Activated effector memory CD4-positive, alpha-beta T cell treated with anti-CD3 and anti-CD28 coated beads, Interleukin-2, amount 50 U/mL, for 16 hours (primary cell): ENCODE measurements around the gene EFNA2.
"Not testable (repeated sequence)": the region's sequence is repeated elsewhere in the genome, so short reads cannot be mapped to it uniquely, and the experiment has no call there.

ENCODE experiments used
- DNase-seq: peaks from one replicate; pipeline ENCODE4 v3.0.0-alpha.2; 2020

Gene EFNA2

DNA sequence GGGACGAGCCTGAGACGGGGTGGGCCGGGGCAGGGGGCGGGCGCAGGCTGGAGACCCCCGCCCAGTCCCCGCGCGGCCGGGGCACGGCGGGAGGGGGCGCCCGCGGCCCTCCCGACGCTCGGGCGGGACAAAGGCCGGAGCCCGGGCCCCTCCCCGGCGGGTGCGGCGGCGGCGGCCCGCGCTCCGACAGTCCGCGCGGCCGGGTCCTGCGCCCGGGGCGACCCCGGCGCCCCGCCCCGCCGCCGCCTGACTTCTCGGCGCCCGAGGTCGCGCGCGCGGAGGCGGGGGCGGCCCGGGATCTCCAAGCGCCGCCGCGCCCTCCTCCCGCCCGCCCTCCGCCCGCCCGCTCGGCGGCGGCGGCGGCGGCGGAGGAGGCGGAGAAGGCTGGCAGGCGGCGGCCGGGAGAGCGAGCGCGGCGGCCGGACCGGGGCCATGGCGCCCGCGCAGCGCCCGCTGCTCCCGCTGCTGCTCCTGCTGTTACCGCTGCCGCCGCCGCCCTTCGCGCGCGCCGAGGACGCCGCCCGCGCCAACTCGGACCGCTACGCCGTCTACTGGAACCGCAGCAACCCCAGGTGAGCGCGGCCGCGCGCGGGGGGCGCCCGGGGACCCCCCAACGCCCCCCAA is at the start of gene EFNA2:
Gene EFNA2, plus strand, starts transcription at position 137 of the 624 bp plus-strand sequence. Its CDS starts 296 bp downstream, at position 433.
- DNase-seq: no peak

DNA sequence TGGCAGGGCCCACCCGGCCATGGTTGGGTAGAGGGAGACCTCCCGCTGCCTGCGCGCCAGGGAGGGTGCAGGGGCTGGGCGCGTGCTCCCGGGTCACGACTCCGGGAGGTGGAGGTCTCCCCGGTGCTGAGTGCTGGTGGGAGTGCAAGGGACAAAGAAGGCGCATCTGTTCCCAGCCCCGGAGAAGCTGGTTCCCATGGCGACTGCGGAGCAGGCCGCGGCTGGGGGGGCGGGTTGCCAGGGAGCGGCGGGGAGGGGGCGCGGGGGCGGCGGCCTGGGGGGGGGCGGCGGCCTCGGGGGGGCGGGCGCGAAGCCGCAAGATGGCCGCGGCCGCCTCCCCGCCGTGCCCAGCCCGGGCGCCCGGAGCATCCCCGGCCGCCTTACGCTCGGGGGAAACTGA is 49.1 kb upstream of the EFNA2 start:
- DNase-seq: no peak

DNA sequence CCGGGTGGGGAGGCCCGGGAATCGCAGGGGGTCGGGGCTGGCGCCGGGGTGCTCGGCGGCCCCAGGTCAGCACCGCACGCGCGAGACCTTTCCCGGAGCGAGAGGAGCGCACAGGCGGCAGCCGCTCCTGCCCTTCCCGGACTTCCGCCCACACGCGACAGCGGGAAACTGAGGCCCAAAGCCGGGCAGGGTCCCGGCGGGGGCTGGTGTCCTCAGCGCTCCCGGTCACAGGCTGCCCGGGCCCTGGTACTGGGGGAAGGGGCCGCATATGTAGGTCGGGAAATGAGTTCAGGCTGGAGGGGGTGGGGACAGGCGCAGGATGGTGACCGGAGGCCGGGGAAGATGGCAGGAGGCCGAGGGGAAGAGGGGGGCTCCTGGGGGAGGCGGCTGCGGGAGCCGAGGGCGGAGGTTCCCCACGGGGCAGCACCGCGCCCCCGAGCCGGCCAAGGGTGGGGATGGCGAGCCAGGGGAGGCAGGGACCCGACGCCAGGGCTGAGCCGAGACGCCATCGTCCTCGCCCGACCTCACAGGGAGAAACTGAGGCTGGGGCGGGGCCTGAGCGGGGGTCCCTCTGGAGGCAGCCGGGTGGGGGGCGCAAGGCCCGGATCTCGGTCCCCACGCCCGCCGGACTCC is 48.5 kb upstream of the EFNA2 start:
- no peak for DNase-seq

DNA sequence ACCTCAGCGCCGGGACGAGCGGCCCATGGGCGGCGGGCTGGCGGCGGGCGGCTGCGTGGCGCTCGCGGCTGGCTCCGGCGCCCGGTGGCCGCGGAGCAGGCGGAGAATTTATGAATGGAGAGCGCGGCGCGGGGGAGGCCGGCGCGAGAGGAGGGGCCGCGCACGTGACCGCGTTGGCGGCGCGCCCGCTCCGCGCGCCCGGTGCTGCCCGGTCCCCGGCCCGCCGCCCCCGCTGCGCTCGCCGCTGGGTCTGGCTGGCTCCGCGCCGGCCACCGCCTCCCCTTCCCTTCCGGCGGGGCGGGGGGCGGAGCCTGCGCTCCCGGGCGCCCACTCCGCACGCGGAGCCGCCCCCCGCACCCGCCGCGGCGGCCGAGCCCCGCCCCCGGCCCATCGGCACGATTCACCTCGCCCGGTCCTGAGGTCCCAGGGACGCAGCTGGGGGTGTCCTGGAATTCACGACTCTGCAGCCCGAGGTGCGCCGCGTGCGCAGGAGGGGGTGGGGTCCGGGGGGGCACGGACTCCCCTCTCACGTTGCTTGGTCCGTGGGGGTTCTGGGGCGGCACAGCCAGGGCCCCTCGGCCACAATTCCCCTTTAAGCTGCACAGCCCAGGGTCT is 47.8 kb upstream of the EFNA2 start, which contains the start of gene CBARP:
Gene CBARP, minus strand, starts transcription at position 252 of the 615 bp plus-strand sequence. CDS start 1,905 bp downstream, outside the sequence.
- peak; percentile 74 for DNase-seq

DNA sequence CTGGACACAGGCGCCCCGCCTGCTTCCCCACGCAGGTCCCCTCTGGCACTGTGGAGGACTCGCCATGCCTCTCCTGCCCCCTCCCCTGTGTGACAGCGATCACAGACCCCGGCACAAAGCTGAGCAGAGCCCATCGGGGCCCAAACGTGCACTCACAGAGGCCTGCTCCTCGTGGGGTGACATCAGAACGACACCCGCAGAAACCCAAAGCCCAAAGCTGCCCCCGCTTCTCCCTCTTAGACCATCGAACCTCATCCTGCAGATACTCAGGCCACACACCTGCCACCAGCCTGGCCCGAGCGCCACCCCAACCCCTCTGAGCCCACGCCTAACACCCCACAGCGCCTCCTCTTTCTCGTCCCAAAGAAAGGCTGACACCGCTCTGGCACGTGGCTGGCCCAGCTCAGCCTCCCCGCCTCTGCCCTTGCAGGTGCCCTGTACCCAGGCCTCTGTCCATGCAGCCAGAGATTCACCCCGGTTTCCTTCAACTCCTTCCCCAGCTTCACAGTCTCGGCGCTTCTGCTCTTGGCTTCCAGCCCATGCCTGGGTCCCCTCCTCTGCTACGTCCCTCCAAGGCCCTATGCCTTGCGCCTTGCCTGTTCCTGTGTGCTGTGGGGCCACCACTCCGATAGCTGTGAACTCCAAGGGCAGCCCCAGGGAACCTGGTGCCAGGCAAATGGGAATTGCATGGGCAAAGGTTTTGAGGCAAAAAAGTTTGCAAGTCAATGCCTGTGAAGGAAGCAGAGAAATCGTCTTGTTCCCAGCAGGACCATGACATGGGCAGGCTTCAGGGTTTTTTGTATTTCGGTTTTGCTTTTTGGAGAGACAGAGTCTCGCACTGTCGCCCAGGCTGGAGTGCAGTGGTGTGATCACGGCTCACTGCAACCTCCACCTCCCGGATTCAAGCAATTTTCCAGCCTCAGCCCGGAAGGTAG is 47.0 kb upstream of the EFNA2 start:
- no peak for DNase-seq

DNA sequence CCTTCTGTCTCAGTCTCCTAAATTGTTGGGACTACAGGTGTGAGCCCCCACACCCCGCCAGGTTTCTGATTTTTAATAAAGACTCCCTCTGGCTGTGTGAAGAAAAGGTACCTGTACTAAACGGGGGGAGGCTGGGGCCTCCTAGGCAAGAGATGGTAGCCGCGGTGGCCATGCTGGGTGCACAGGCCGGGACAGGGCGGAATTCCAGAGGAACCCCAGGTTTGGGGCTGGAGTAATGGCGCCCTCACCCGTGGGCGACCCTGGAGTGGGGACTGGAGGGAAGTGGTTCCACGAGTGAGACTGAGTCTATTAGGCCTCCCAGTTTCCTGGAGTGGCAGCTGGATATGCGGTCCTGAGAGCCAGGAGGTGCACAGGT is 46.3 kb upstream of the EFNA2 start:
- no peak for DNase-seq

DNA sequence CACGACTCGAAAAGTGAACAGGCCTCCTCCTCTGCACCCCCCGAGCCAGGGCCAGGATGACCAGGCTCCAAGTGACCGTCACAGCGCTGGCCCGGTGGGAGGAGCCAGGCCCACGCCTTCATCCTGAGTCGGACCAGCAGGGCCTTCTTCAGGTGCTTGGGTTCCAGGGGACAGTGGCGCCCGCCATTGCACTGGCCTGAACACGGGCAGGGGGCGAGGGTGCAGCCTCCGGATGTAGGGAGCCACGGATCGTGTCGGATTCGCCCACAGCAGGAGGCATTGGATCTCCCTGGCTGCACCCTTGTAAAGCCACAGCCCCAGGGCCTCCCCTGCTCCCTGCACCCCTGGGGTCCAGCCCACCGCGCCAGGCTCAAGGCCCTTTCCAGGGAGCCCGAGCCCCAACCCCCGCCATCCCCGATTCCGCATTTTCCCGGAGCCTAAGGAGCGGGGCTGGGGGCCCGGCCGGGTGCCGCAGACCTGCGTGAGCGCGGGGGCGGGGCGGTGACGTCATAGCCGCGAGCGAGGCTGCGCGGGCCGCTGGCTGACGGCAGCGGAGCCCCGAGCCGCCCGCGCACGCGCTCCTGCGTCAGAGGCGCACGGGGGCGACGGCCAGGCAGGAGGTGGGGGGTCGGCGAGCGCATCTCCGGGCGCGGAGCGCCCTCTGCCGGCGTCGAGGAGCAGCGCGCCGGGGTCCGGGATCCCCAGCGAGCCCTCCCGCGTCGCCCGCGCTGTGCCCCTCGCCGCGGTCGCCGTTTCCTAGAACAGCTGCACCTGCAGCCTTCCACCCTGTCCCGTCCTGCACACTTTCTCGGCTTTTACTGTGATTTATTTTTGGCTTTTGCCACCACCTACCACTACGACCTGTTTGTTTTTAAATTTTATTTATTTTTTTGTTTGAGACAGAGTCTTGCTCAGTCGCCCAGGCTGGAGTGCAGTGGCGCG is 45.6 kb upstream of the EFNA2 start:
- DNase-seq: peak; percentile 97

DNA sequence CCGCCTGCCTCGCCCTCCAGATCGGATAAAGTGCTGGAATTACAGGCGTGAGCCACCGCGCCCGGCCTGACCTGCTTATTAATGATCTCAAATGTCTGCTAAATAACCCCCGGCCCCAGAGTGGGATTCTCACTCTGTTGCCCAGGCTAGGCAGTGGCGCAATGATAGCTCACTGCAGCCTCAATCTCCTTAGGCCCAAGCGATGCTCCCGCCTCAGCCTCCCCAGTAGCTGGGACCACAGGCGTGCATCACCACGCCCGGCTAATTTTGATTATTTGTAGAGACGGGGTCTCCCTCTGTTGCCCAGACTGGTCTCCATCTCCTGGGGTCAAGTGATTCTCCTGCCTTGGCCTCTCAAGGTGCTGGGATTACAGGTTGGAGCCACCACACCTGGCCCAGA is 44.7 kb upstream of the EFNA2 start:
- no peak for DNase-seq

DNA sequence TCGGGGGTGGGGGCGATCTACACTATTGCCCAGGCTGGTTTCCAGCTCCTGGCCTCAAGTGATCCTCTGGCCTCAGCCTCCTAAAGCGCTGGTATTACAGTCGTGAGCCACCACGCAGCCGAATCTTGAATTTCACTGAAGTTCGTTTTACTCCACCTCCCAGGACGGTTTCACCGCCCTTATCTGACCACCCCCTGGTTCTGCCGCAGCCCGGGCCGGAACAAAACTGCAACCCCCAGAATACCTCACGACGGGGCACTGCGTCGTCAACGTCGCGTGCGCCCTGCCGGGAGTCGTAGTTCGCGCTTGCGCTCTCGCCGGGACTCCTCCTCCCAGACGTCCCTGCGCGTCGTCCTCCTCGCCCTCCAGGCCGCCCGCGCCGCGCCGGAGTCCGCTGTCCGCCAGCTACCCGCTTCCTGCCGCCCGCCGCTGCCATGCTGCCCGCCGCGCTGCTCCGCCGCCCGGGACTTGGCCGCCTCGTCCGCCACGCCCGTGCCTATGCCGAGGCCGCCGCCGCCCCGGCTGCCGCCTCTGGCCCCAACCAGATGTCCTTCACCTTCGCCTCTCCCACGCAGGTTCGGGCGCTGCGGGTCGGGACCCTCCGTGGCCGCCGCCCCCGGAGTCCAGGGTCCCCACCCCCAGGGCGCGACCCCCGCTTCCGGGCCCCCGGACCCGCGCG is 44.1 kb upstream of the EFNA2 start, which contains the start of gene ATP5F1D:
Gene ATP5F1D, plus strand, starts transcription at position 335 of the 679 bp plus-strand sequence. Its CDS starts 100 bp downstream, at position 435.
- peak; percentile 97 for DNase-seq

DNA sequence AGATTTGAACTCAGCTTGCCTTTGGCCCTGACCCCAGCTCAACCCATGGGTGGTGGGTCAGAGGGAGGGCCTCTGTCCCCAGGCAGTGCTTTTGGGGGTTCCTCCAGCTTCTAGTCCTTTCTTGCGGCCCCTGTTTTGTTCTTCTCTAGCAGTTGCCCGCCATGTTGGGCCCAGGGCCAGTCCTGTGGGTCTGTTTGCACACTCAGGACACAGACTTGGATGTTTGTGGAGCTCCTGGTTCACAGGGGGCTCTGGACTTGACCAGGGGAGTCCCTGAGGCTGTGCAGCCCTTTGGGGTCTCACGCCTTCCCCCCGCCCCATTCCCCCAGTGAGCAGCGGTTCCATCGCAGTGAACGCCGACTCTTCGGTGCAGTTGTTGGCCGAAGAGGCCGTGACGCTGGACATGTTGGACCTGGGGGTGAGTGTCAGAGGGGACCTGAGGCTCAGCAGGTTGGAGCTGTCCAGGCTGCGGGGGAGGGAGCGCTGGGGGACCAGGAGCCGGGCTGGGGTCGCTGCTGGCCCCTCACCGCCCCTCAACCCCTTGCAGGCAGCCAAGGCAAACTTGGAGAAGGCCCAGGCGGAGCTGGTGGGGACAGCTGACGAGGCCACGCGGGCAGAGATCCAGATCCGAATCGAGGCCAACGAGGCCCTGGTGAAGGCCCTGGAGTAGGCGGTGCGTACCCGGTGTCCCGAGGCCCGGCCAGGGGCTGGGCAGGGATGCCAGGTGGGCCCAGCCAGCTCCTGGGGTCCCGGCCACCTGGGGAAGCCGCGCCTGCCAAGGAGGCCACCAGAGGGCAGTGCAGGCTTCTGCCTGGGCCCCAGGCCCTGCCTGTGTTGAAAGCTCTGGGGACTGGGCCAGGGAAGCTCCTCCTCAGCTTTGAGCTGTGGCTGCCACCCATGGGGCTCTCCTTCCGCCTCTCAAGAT is 41.6 kb upstream of the EFNA2 start:
- DNase-seq: peak; percentile 94

DNA sequence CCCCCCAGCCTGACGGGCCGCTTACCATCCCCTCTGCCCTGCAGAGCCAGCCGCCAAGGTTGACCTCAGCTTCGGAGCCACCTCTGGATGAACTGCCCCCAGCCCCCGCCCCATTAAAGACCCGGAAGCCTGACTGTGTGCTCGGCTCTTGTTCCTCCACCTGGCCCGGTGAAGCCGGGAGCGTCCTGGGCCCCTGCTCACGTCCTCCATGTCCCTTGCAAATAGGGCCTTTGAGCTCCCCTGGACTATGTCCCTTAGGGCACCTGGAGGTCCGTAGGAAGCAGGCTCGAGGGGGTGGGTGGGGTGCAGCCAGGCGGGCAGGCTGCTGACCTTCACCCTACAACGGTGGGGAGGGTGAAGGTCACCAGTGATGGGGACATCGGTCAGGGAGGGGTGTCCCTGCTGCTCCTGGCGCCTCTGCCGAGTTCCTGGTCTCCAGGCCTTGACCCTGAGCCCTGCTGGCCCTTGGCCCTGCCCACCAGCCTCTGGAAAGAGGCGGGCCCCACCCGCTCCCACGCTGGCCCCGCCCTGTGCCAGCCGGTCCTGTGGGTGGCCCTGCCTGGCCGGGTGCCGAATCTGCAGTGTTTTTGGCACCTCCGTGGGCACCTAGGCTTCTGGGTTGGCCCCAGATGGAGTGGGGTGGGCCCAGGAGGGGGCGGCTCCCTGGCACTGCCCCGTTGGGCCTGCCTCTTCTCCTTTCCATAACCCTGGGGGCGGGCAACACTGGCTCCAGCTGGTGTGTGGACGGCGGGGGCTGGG is 40.8 kb upstream of the EFNA2 start:
- DNase-seq: no peak

DNA sequence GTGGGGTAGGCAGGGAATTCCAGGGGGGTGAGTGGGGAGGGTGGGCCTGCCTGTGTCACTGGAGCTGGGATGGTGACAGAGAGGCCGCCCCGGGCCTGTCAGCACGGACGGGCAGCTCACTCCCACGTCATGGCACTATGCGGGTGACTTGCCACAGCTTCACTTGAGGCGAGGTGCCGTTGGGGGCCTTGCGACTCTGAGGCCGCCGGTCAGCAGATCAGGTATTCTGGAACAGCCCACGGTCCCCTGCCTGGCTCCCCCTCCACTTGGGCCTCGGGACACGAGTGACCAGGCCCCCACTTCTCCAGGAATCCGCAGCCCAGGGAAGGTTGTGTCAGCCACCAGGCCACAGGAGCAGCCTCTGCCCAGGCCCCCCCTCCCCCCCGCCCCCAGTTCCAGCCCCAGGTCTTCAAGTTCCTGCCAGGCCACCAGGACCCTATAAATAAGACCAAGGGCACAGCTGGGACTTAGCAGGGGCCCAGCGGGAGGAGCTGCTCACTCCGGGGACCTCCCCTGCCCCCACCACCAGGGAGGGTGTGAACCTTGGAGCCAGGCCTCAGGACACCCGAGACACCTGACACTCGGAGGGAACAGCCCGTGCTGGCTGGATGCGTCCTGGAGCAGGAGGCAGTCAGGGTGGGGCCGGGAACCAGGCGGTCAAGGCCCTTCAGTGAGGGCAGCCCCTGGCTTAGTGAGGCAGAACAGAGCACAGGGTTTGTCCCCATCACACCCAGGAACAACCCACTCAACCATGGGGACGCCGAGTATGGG is 40.0 kb upstream of the EFNA2 start:
- DNase-seq: no peak

DNA sequence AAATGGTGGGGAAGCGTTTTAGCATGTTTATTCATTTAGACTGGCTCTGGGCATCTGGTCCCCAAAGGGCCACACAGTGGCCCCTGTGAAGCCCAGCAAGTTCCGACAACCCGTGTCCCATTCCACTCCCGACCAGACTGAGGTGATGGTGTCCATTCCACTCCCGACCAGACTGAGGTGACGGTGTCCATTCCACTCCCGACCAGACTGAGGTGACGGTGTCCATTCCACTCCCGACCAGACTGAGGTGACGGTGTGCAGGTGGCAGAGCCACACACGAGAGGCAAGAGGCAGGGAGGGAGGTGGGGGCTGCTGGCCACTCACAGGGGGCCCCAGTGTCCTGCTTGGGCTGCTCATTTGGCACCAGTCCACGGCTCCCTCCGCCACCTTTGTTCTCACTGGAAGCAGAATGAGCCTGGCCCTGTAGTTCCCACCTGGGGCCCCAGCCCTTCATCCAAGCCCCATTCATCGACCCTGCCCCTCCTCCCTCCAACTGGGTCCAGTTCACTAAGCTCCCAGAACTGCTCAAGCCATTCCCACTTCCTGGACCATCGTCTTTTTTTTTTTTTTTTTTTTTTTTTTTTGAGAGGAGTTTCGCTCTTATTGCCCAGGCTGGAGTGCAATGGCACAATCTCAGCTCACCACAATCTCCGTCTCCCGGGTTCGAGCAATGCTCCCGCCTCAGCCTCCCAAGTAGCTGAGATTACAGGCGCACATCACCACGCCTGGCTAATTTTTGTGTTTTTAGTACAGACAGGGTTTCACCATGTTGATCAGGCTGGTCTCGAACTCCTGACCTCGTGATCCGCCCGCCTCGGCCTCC is 39.2 kb upstream of the EFNA2 start:
- not testable (repeated sequence) for DNase-seq

DNA sequence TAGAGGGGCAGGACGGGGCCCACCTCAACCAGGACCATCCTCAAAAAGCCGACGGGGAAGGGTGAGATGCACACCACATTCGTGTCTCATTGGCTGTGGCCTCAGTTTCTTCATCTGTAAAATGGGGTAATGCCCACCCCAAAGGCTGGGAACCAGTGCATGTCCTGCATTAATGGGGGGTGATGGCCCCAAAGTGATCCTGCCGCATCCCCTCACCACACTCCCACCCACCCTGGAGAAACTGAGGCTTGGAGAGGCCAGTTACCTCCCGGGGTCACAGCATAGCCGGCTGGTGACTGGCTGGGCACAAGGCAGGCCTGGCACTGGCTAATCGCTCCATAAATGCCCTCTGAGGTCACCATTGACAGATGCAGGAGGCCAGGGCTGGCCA is 37.9 kb upstream of the EFNA2 start:
- no peak for DNase-seq

DNA sequence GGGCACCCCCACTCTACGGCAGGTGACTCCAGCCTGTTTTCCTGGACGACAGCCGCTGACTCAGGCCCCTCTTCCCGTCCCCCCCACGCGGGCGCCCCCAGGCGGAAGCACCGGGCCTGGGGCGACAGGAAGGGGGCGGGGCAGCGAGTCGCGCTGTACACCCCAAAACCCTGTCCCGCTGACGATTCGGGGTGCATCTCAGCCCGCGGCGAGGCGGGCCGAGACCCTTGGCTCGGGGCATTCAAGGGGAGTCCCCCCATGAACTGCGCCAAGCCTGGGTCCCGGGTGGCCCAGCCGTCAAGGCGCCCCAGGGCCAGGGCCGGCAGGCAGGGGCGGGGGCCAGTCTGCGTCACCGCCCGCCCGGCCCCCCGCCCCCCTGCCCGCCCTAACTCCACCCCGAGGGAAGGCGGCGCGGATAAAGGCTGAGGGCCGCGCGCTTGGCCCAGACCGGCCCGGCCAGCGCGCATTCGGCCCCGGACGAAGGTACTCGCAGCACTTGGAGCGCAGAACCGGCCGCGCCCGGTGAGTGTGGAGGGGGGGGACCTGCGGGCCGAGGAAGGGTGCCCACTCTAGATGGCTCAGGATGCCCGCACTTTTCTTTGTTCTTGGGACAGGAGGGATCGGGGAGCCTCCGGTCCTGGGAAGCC is 37.4 kb upstream of the EFNA2 start, which contains the start of gene MIDN:
Gene MIDN, plus strand, starts transcription at position 445 of the 647 bp plus-strand sequence. CDS start 1,714 bp downstream, outside the sequence.
- peak; percentile 91 for DNase-seq

DNA sequence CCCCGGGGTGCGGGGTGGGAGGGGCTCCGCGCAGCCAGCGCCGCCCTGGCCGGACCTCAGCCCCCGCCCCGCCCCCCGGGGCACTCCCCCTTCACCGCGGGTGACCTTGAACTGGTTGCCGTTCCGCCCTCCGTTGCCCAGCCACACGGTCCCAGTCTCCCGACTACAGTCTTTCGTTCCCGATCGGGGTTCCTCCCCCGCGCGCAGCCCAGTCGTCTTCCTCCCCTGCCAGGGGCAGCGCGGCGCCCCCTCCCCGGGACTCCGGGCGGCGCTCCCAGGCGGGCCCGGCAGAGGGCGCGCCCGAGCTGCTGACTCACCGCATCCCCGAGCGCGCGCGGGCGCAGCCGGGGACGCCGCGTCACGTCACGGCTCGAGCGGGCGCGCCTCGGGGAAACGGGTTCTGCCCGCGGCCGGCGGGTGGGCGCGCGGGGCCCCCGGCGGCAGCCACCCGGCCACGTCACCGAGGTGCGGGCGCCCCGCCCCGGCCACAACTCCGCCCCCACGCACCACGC is 36.8 kb upstream of the EFNA2 start:
- DNase-seq: peak; percentile 94
